ENCODE measurements around the gene ARFIP2.

Gene ARFIP2

GRCh38 chr11:6480299-6480914 is 724 bp downstream of the ARFIP2 start:
- peak; percentile 11 for DNase-seq

- no peak for DNase-seq
Measured at GRCh38 chr11:6476571-6476970, 4.6 kb downstream of the ARFIP2 start.

GRCh38 chr11:6475936-6476335 is 5.2 kb downstream of the ARFIP2 start:
- DNase-seq: no peak

GRCh38 chr11:6474806-6475500 is 6.2 kb downstream of the ARFIP2 start:
- DNase-seq: no peak

- DNase-seq: no peak
Measured at GRCh38 chr11:6474413-6474792, 6.7 kb downstream of the ARFIP2 start.

- peak; percentile 88 for DNase-seq
Measured at GRCh38 chr11:6473451-6474412, 7.4 kb downstream of the ARFIP2 start, which contains the start of gene TRIM3. Gene TRIM3, minus strand, starts transcription at chr11:6473941. Its CDS starts 8,246 bp downstream, at chr11:6465695.

GRCh38 chr11:6472934-6473333 is 8.2 kb downstream of the ARFIP2 start:
- no peak for DNase-seq

GRCh38 chr11:6469599-6469998 is 11.5 kb downstream of the ARFIP2 start:
- DNase-seq: no peak

GRCh38 chr11:6468712-6469495 is 12.2 kb downstream of the ARFIP2 start:
- DNase-seq: peak; percentile 85

- DNase-seq: no peak
Measured at GRCh38 chr11:6459099-6459450, 22.1 kb downstream of the ARFIP2 start.

GRCh38 chr11:6458352-6459098 is 22.6 kb downstream of the ARFIP2 start:
- no peak for DNase-seq

- DNase-seq: no peak
Measured at GRCh38 chr11:6457581-6458320, 23.4 kb downstream of the ARFIP2 start.

- DNase-seq: no peak
Measured at GRCh38 chr11:6456361-6457073, 24.6 kb downstream of the ARFIP2 start.

GRCh38 chr11:6455070-6455469 is 26.1 kb downstream of the ARFIP2 start:
- DNase-seq: no peak

GRCh38 chr11:6453152-6453551 is 28.0 kb downstream of the ARFIP2 start:
- no peak for DNase-seq

- peak; percentile 33 for DNase-seq
Measured at GRCh38 chr11:6452219-6452618, 28.9 kb downstream of the ARFIP2 start.

- DNase-seq: no peak
Measured at GRCh38 chr11:6448574-6448973, 32.6 kb downstream of the ARFIP2 start.

GRCh38 chr11:6443269-6444003 is 37.7 kb downstream of the ARFIP2 start:
- DNase-seq: peak; percentile 48

GRCh38 chr11:6442441-6442840 is 38.7 kb downstream of the ARFIP2 start:
- no peak for DNase-seq

GRCh38 chr11:6440906-6441358 is 40.2 kb downstream of the ARFIP2 start, which contains the start of gene HPX:
Gene HPX, minus strand, starts transcription at chr11:6440987. Its CDS starts 24 bp downstream, at chr11:6440963.
- DNase-seq: no peak

Measured in fibroblast of skin of right quadriceps (primary cell).